Measurements from ENCODE around the gene TSPAN33. TPM values are rescaled to one million over a fixed set of nuclear protein-coding genes. Genes with fewer than 3 reads are reported as not detected.

The TSPAN33 gene
- polyA plus RNA-seq, 1 donor (not counting 4 experiments of a cell fraction or from before 2014, with no cell fraction given): 0.93 TPM

GRCh38 chr7:129134356-129134987, 10.0 kb upstream of the TSPAN33 start:
- no peaks in the 10 kb centered on the region for H3K27me3 ChIP-seq (ENCODE audit: control insufficient read depth, extremely low read depth, insufficient read depth, low read length)
- no peak overlapping the region for H3K27ac ChIP-seq (ENCODE audit: control insufficient read depth, insufficient read depth, low read length)
- TF ChIP-seq EZH2 (IDR thresholded peaks at IDR 0.05; ENCODE audit: low read length): no peak
- no peak for TF ChIP-seq CTCF (optimal IDR thresholded peaks at IDR 0.05 in 1 of 3, IDR thresholded peaks at IDR 0.05 in 1 of 3, conservative IDR thresholded peaks at IDR 0.05 in 1 of 3; ENCODE audit: extremely low read depth in 1 of 3, insufficient read depth in 2 of 3, low read length in 3 of 3)
- no peaks in the 10 kb centered on the region for H4K20me1 ChIP-seq (ENCODE audit: control insufficient read depth, extremely low read depth, insufficient read depth, low read length)
- DNase-seq (ENCODE audit: low read depth, low spot score) (no peak), FAIRE-seq (peak; percentile 86)
- no peaks in the 10 kb centered on the region for H3K79me2 ChIP-seq (ENCODE audit: control insufficient read depth, insufficient read depth, low read length)
- no peak overlapping the region for H3K4me3 ChIP-seq (ENCODE audit: control insufficient read depth in 2 of 3, extremely low read depth in 1 of 3, insufficient read depth in 2 of 3, low read depth in 1 of 3, low read length in 3 of 3)
- dilution Hi-C loops (cut with MboI; ENCODE audit: extremely low pct_ligation_motif_present, low sequenced_read_pairs): no loop called here
- H3K4me2 ChIP-seq (ENCODE audit: control insufficient read depth, extremely low read depth, insufficient read depth, low read depth, low read length): no peak overlapping the region
- H3K9ac ChIP-seq (ENCODE audit: control insufficient read depth, extremely low read depth, insufficient read depth, low read length): no peak overlapping the region
- peak overlapping the region; percentile 2 for H2AFZ ChIP-seq (ENCODE audit: control insufficient read depth, low read length)
- peaks cover 4% of the 10 kb centered on the region for H3K4me1 ChIP-seq (ENCODE audit: control insufficient read depth, extremely low read depth, insufficient read depth, low read length)
- no peaks in the 10 kb centered on the region for H3K36me3 ChIP-seq (ENCODE audit: control insufficient read depth in 2 of 2, extremely low read depth in 1 of 2, insufficient read depth in 2 of 2, low read length in 2 of 2)
- no peaks in the 10 kb centered on the region for H3K9me1 ChIP-seq (ENCODE audit: control insufficient read depth, extremely low read depth, insufficient read depth, low read length)
- H3K9me3 ChIP-seq (ENCODE audit: control insufficient read depth, low read depth, low read length): no peaks in the 10 kb centered on the region

GRCh38 chr7:129136887-129137642, 7.4 kb upstream of the TSPAN33 start:
- dilution Hi-C loops (cut with MboI; ENCODE audit: extremely low pct_ligation_motif_present, low sequenced_read_pairs): no loop called here
- H2AFZ ChIP-seq (ENCODE audit: control insufficient read depth, low read length): no peak overlapping the region
- TF ChIP-seq CTCF (optimal IDR thresholded peaks at IDR 0.05 in 1 of 3, IDR thresholded peaks at IDR 0.05 in 1 of 3, conservative IDR thresholded peaks at IDR 0.05 in 1 of 3; ENCODE audit: extremely low read depth in 1 of 3, insufficient read depth in 2 of 3, low read length in 3 of 3): no peak
- no peak for TF ChIP-seq EZH2 (IDR thresholded peaks at IDR 0.05; ENCODE audit: low read length)
- no peak for DNase-seq (ENCODE audit: low read depth, low spot score)
- H3K79me2 ChIP-seq (ENCODE audit: control insufficient read depth, insufficient read depth, low read length): no peaks in the 10 kb centered on the region
- H3K4me2 ChIP-seq (ENCODE audit: control insufficient read depth, extremely low read depth, insufficient read depth, low read depth, low read length): no peak overlapping the region
- no peaks in the 10 kb centered on the region for H4K20me1 ChIP-seq (ENCODE audit: control insufficient read depth, extremely low read depth, insufficient read depth, low read length)
- no peaks in the 10 kb centered on the region for H3K27me3 ChIP-seq (ENCODE audit: control insufficient read depth, extremely low read depth, insufficient read depth, low read length)
- no peak overlapping the region for H3K9ac ChIP-seq (ENCODE audit: control insufficient read depth, extremely low read depth, insufficient read depth, low read length)
- no peaks in the 10 kb centered on the region for H3K9me3 ChIP-seq (ENCODE audit: control insufficient read depth, low read depth, low read length)
- no peak for FAIRE-seq
- H3K4me1 ChIP-seq (ENCODE audit: control insufficient read depth, extremely low read depth, insufficient read depth, low read length): peaks cover 4% of the 10 kb centered on the region
- H3K9me1 ChIP-seq (ENCODE audit: control insufficient read depth, extremely low read depth, insufficient read depth, low read length): no peaks in the 10 kb centered on the region
- H3K27ac ChIP-seq (ENCODE audit: control insufficient read depth, insufficient read depth, low read length): no peak overlapping the region
- H3K36me3 ChIP-seq (ENCODE audit: control insufficient read depth in 2 of 2, extremely low read depth in 1 of 2, insufficient read depth in 2 of 2, low read length in 2 of 2): no peaks in the 10 kb centered on the region
- no peak overlapping the region for H3K4me3 ChIP-seq (ENCODE audit: control insufficient read depth in 2 of 3, extremely low read depth in 1 of 3, insufficient read depth in 2 of 3, low read depth in 1 of 3, low read length in 3 of 3)

Measured in keratinocyte (primary cell).